AG04450 (cell line): ENCODE measurements around the gene KATNAL2. TPM values are rescaled to one million over a fixed set of nuclear protein-coding genes. Genes with fewer than 3 reads are reported as not detected.

Experiments used
- CTCF ChIA-PET: fragments of 300-600, 350-600 bp; formaldehyde crosslinking; extraction: SDS; loops from one replicate; lab custom pipeline; 2022; ENCODE audit warnings: antibody characterized with exemption, inconsistent platforms; lab: Charles Lee
- POLR2A ChIA-PET: fragments of 350-600 bp; formaldehyde crosslinking; extraction: SDS; loops from one replicate; lab custom pipeline; 2021; ENCODE audit warnings: antibody characterized with exemption, inconsistent platforms; lab: Yijun Ruan, JAX
- DNase-seq: peaks from one replicate; pipeline ENCODE4 v3.0.0-alpha.2; 2011; ENCODE audit warnings: low read depth, low spot score
- H3K27ac ChIP-seq: one replicate; pipeline ENCODE4 v1.5.1; 2012; ENCODE audit warnings: low read depth, low read length, control low read depth
- H3K27me3 ChIP-seq: one replicate; pipeline ENCODE4 v1.6.0; 2012; ENCODE audit warnings: low read length; ENCODE audit not compliant: control insufficient read depth, insufficient read depth
- H3K4me3 ChIP-seq: 2 replicates; pipeline ENCODE4 v1.5.1; 2011; ENCODE audit warnings: mild to moderate bottlenecking, low read depth, low read length, control low read depth
- H3K9me3 ChIP-seq: 2 replicates; pipeline ENCODE4 v1.5.1; 2012; ENCODE audit warnings: low read length; ENCODE audit not compliant: control insufficient read depth, insufficient read depth
- CTCF ChIP-seq: IDR thresholded peaks from 2 replicates; pipeline ENCODE4 v1.5.1; 2011; ENCODE audit warnings: low read depth, low read length, control low read depth, inconsistent platforms
- polyA plus RNA-seq: library from polyadenylated mRNA; depleted of rRNA; stranded (reverse); fragments of >200 nt; gene quantifications from 2 replicates; pipeline ENCODE4 v1.2.3, GENCODE V29; 2011

KATNAL2 gene
- polyA plus RNA-seq, 1 experiment: 1.9 TPM

- ChIA-PET CTCF (interaction anchor here (1.0 kb wide), 1 partner anchor 10 kb away, joined by 3 read pairs; no protein-coding TSS in a partner anchor), POLR2A (no interaction called here)
- H3K27ac ChIP-seq: no peak overlapping the region
- no peaks in the 10 kb centered on the region for H3K9me3 ChIP-seq
- H3K4me3 ChIP-seq: no peak overlapping the region
- no peak for TF ChIP-seq CTCF
- no peaks in the 10 kb centered on the region for H3K27me3 ChIP-seq
- no peak for DNase-seq
Observed at GRCh38 chr18:46894124-46894523, 23.3 kb upstream of the KATNAL2 start.

GRCh38 chr18:46899274-46899948 is 18.0 kb upstream of the KATNAL2 start:
- no peak for DNase-seq
- ChIA-PET CTCF (interaction anchor here (1.5 kb wide), 1 partner anchor 242 kb away, joined by 3 read pairs; the partner anchor contains the start of gene LOXHD1), POLR2A (no interaction called here)

GRCh38 chr18:46903406-46903805 is 14.0 kb upstream of the KATNAL2 start:
- TF ChIP-seq CTCF: no peak
- CTCF ChIA-PET: no interaction called here

More at GRCh38 chr18:46899274-46899948, 18.0 kb upstream of the KATNAL2 start:
- TF ChIP-seq CTCF: no peak
- H3K27me3 ChIP-seq: no peaks in the 10 kb centered on the region
- no peak overlapping the region for H3K27ac ChIP-seq
- no peaks in the 10 kb centered on the region for H3K9me3 ChIP-seq
- no peak overlapping the region for H3K4me3 ChIP-seq

GRCh38 chr18:46909497-46909896 is 7.9 kb upstream of the KATNAL2 start:
- no peaks in the 10 kb centered on the region for H3K27me3 ChIP-seq
- TF ChIP-seq CTCF: no peak
- H3K4me3 ChIP-seq: no peak overlapping the region
- CTCF ChIA-PET: no interaction called here
- POLR2A ChIA-PET: no interaction called here
- no peak overlapping the region for H3K27ac ChIP-seq
- DNase-seq: no peak
- H3K9me3 ChIP-seq: no peaks in the 10 kb centered on the region

More at GRCh38 chr18:46903406-46903805, 14.0 kb upstream of the KATNAL2 start:
- H3K27ac ChIP-seq: no peak overlapping the region
- POLR2A ChIA-PET: no interaction called here
- no peaks in the 10 kb centered on the region for H3K9me3 ChIP-seq
- no peak overlapping the region for H3K4me3 ChIP-seq
- H3K27me3 ChIP-seq: no peaks in the 10 kb centered on the region
- DNase-seq: no peak

GRCh38 chr18:46910856-46911255 is 6.5 kb upstream of the KATNAL2 start:
- H3K27ac ChIP-seq: no peak overlapping the region
- no peak for TF ChIP-seq CTCF
- no peaks in the 10 kb centered on the region for H3K9me3 ChIP-seq
- no peak overlapping the region for H3K4me3 ChIP-seq
- H3K27me3 ChIP-seq: no peaks in the 10 kb centered on the region
- POLR2A ChIA-PET: no interaction called here
- CTCF ChIA-PET: no interaction called here
- DNase-seq: no peak
